Measurements from ENCODE around the gene SNAP47.

Gene SNAP47

DNA sequence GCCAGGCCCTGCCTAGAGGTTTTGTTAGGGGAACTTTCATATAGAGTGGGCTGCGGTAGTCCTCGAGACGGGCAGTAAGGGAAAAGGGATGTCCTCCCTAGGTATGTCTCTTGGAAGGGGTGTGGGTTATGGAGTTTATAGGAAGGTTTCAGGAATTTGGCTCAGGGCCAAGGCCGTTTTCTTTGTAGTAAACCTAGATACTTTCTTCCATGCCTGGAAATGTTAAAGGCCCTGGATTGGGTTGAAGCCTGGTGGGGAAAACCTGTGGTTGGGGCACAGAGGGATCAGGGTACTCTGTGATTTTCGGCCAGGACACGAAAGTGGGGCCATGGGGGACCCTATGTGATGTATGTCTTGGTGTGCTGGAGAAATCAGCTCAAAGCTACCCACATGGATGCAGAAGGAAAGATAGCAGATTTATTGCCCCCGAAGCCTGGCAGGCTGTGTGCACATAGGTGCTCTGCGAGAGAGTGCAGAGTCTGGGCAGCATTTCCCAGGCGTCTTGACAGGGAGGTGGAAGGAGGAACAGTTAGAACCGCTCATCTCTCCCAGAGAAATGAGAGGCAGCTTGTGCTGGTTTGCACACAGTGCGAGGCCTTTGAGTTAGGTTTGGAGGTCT lies 1.7 kb downstream of the SNAP47 start:
- no peak for TF ChIP-seq CREB1 (IDR thresholded peaks at IDR 0.05; ENCODE audit: low read depth)
- TF ChIP-seq EGR1 (IDR thresholded peaks at IDR 0.05), result no peak
- TF ChIP-seq, protein P1, sequence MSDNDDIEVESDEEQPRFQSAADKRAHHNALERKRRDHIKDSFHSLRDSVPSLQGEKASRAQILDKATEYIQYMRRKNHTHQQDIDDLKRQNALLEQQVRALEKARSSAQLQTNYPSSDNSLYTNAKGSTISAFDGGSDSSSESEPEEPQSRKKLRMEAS (IDR thresholded peaks at IDR 0.05), result no peak

DNA sequence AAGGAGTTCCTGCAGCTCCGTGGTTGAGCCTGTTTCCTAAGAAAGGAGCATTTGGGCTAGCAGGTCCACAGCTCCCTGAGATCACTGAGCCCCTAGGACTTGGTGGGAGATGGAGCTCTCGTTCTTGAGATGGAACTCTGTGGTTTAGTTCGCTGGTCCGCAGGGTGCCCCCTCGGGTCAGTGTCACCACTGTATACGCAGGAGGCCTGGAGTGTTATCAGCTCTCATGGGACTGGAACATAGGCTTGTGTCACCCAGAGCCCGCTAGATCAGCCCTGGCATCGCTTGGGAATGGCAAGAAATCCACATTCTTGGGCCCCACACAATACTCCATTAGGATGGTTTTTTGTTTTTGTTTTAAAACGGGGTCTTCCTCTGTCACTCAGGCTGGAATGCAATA lies 3.6 kb downstream of the SNAP47 start:
- no peak for TF ChIP-seq TCF12 (IDR thresholded peaks at IDR 0.05; ENCODE audit: low read depth)
- TF ChIP-seq CREB1 (IDR thresholded peaks at IDR 0.05; ENCODE audit: low read depth), result no peak
- TF ChIP-seq TAF1 (IDR thresholded peaks at IDR 0.05; ENCODE audit: low read depth), result no peak
- no peak for TF ChIP-seq EP300 (IDR thresholded peaks at IDR 0.05; ENCODE audit: borderline replicate concordance)
- TF ChIP-seq, protein P1 (IDR thresholded peaks at IDR 0.05), result no peak
- TF ChIP-seq RAD21 (IDR thresholded peaks at IDR 0.05; ENCODE audit: low read depth), result no peak
- TF ChIP-seq, protein P2, sequence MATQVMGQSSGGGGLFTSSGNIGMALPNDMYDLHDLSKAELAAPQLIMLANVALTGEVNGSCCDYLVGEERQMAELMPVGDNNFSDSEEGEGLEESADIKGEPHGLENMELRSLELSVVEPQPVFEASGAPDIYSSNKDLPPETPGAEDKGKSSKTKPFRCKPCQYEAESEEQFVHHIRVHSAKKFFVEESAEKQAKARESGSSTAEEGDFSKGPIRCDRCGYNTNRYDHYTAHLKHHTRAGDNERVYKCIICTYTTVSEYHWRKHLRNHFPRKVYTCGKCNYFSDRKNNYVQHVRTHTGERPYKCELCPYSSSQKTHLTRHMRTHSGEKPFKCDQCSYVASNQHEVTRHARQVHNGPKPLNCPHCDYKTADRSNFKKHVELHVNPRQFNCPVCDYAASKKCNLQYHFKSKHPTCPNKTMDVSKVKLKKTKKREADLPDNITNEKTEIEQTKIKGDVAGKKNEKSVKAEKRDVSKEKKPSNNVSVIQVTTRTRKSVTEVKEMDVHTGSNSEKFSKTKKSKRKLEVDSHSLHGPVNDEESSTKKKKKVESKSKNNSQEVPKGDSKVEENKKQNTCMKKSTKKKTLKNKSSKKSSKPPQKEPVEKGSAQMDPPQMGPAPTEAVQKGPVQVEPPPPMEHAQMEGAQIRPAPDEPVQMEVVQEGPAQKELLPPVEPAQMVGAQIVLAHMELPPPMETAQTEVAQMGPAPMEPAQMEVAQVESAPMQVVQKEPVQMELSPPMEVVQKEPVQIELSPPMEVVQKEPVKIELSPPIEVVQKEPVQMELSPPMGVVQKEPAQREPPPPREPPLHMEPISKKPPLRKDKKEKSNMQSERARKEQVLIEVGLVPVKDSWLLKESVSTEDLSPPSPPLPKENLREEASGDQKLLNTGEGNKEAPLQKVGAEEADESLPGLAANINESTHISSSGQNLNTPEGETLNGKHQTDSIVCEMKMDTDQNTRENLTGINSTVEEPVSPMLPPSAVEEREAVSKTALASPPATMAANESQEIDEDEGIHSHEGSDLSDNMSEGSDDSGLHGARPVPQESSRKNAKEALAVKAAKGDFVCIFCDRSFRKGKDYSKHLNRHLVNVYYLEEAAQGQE (IDR thresholded peaks at IDR 0.05; ENCODE audit: low read depth), result no peak
- TF ChIP-seq YY1 (IDR thresholded peaks at IDR 0.05; ENCODE audit: low read depth), result no peak
- TF ChIP-seq, protein P3, sequence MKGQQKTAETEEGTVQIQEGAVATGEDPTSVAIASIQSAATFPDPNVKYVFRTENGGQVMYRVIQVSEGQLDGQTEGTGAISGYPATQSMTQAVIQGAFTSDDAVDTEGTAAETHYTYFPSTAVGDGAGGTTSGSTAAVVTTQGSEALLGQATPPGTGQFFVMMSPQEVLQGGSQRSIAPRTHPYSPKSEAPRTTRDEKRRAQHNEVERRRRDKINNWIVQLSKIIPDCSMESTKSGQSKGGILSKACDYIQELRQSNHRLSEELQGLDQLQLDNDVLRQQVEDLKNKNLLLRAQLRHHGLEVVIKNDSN (IDR thresholded peaks at IDR 0.05), result no peak
- TF ChIP-seq TEAD4 (IDR thresholded peaks at IDR 0.05), result no peak
- no peak for TF ChIP-seq ZBTB7A (IDR thresholded peaks at IDR 0.05; ENCODE audit: low read depth)
- no peak for TF ChIP-seq CEBPB (IDR thresholded peaks at IDR 0.05)
- TF ChIP-seq NFIC (IDR thresholded peaks at IDR 0.05), result no peak
- TF ChIP-seq FOXM1 (IDR thresholded peaks at IDR 0.05; ENCODE audit: borderline replicate concordance, low read depth), result no peak

DNA sequence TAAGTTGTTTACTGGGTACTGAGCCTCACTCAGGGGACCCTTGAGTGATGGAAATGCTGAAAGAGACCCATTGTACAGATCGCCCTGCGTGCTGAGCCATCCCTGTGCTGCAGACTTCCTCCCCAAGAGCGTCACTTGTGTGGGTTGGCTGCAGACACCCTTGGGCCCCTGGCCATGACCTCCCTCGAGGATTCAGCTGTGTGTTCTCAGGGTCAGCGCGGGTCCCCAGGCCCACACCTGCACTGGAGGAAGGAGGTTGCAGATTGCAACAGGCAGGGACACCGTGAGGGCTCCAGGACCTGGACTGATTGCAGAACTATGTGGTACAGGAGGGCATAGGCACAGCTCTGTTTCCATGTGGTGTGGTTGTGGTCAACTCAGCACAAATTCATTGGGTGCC lies 4.4 kb downstream of the SNAP47 start:
- TF ChIP-seq RAD21 (IDR thresholded peaks at IDR 0.05; ENCODE audit: low read depth) (no peak), FOXM1 (IDR thresholded peaks at IDR 0.05; ENCODE audit: borderline replicate concordance, low read depth) (no peak), TAF1 (IDR thresholded peaks at IDR 0.05; ENCODE audit: low read depth) (no peak), EGR1 (IDR thresholded peaks at IDR 0.05) (no peak), CEBPB (IDR thresholded peaks at IDR 0.05) (no peak), TCF12 (IDR thresholded peaks at IDR 0.05; ENCODE audit: low read depth) (no peak), CREB1 (IDR thresholded peaks at IDR 0.05; ENCODE audit: low read depth) (no peak), TEAD4 (IDR thresholded peaks at IDR 0.05) (no peak), EP300 (IDR thresholded peaks at IDR 0.05; ENCODE audit: borderline replicate concordance) (no peak), ZBTB7A (IDR thresholded peaks at IDR 0.05; ENCODE audit: low read depth) (no peak), NFIC (IDR thresholded peaks at IDR 0.05) (no peak), YY1 (IDR thresholded peaks at IDR 0.05; ENCODE audit: low read depth) (no peak)
- TF ChIP-seq, protein P2 (IDR thresholded peaks at IDR 0.05; ENCODE audit: low read depth), result no peak
- TF ChIP-seq, protein P1 (IDR thresholded peaks at IDR 0.05), result no peak
- TF ChIP-seq, protein P3 (IDR thresholded peaks at IDR 0.05), result no peak

DNA sequence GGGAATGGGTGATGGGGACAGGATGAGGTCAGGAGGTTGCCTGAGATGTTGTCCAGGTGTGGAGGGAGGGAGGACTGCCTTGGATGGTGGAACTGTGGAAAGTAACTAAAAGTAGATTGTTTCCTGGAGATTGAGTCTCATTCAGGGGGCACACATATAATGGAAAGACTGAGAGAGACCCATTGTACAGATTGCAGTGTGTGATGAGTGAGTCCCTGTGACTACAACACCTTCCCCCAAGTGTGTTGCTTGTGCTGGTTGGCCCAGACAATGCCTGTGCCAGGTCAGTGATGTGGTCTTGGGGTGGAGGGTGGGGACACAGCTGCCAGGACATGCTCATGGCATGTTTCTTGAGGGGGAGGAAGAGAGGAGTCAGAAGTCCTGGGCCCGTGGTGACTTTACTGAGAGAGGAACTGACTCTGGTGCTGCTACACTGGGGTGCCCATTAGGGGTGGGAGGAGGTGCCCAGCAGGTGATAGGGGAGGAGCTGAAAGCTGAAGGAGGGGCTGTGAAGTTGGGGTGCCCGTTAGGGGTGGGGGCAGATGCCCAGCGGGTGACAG lies 5.2 kb downstream of the SNAP47 start:
- TF ChIP-seq CREB1 (IDR thresholded peaks at IDR 0.05; ENCODE audit: low read depth) (no peak), YY1 (IDR thresholded peaks at IDR 0.05; ENCODE audit: low read depth) (no peak), TEAD4 (IDR thresholded peaks at IDR 0.05) (no peak), TCF12 (IDR thresholded peaks at IDR 0.05; ENCODE audit: low read depth) (no peak), TAF1 (IDR thresholded peaks at IDR 0.05; ENCODE audit: low read depth) (no peak), RAD21 (IDR thresholded peaks at IDR 0.05; ENCODE audit: low read depth) (no peak), ZBTB7A (IDR thresholded peaks at IDR 0.05; ENCODE audit: low read depth) (no peak), FOXM1 (IDR thresholded peaks at IDR 0.05; ENCODE audit: borderline replicate concordance, low read depth) (no peak)
- TF ChIP-seq, protein P2 (IDR thresholded peaks at IDR 0.05; ENCODE audit: low read depth), result no peak
- TF ChIP-seq, protein P3 (IDR thresholded peaks at IDR 0.05), result no peak
- TF ChIP-seq, protein P1 (IDR thresholded peaks at IDR 0.05), result no peak
